SK-N-SH treated with all-trans-retinoic acid at 6 μM for 48 hours (cell line): Measurements from ENCODE around the gene XRCC4.

Experiments
- ATAC-seq: fragments of 200-7000 bp; cut with Tn5 transposase; 3 replicates; pipeline ENCODE4 v1.9.1; 2020; ENCODE audit warnings: mild to moderate bottlenecking, moderate library complexity
- ARNTL ChIP-seq: fragments of 450-650 bp; formaldehyde crosslinking; IDR thresholded peaks from 2 replicates; pipeline ENCODE4 v1.5.0; 2020; ENCODE audit warnings: low read depth, mild to moderate bottlenecking, moderate library complexity, borderline replicate concordance
- CSDC2 ChIP-seq: fragments of 250-450 bp; sonication (Bioruptor Pico); IDR thresholded peaks from 2 replicates; pipeline ENCODE4 v1.5.0; 2020; ENCODE audit warnings: mild to moderate bottlenecking, moderate library complexity
- ESRRG ChIP-seq: fragments of 250-450 bp; sonication (Bioruptor Pico); IDR thresholded peaks from 2 replicates; pipeline ENCODE4 v1.6.1; 2021; ENCODE audit warnings: mild to moderate bottlenecking
- GLIS3 ChIP-seq: fragments of 250-450 bp; sonication (Bioruptor Pico); IDR thresholded peaks from 2 replicates; pipeline ENCODE4 v1.5.0; 2020; ENCODE audit warnings: mild to moderate bottlenecking, moderate library complexity
- ISL1 ChIP-seq: fragments of 250-450 bp; sonication (Bioruptor Pico); IDR thresholded peaks from 2 replicates; pipeline ENCODE4 v2.1.2; 2022; ENCODE audit warnings: mild to moderate bottlenecking, moderate library complexity
- OSR1 ChIP-seq: fragments of 250-450 bp; sonication (Bioruptor Pico); IDR thresholded peaks from 2 replicates; pipeline ENCODE4 v1.8.0; 2022; ENCODE audit warnings: moderate library complexity, mild to moderate bottlenecking, inconsistent platforms
- PATZ1 ChIP-seq: fragments of 250-450 bp; sonication (Bioruptor Pico); IDR thresholded peaks from 2 replicates; pipeline ENCODE4 v1.8.0; 2020; ENCODE audit warnings: mild to moderate bottlenecking, moderate library complexity, borderline replicate concordance
- PPARA ChIP-seq: fragments of 250-450 bp; sonication (Bioruptor Pico); IDR thresholded peaks from 2 replicates; pipeline ENCODE4 v1.5.0; 2020; ENCODE audit warnings: mild to moderate bottlenecking, borderline replicate concordance
- RARB ChIP-seq: fragments of 250-450 bp; sonication (Bioruptor Pico); IDR thresholded peaks from 2 replicates; pipeline ENCODE4 v1.8.0; 2021; ENCODE audit warnings: mild to moderate bottlenecking, moderate library complexity
- SNAI2 ChIP-seq: fragments of 250-450 bp; sonication (Bioruptor Pico); IDR thresholded peaks from 2 replicates; pipeline ENCODE4 v1.5.0; 2020; ENCODE audit warnings: mild to moderate bottlenecking, moderate library complexity
- TCF4 ChIP-seq: fragments of 250-450 bp; sonication (Bioruptor Pico); IDR thresholded peaks from 2 replicates; pipeline ENCODE4 v1.8.0; 2021; ENCODE audit warnings: mild to moderate bottlenecking, moderate library complexity, borderline replicate concordance
- TOX ChIP-seq: fragments of 250-450 bp; sonication (Bioruptor Pico); IDR thresholded peaks from 2 replicates; pipeline ENCODE4 v1.8.0; 2021; ENCODE audit warnings: mild to moderate bottlenecking, moderate library complexity, borderline replicate concordance
- ZC3H10 ChIP-seq: fragments of 250-450 bp; sonication (Bioruptor Pico); IDR thresholded peaks from 2 replicates; pipeline ENCODE4 v1.5.1; 2021; ENCODE audit warnings: mild to moderate bottlenecking, moderate library complexity
- ZFP3 ChIP-seq: fragments of 250-450 bp; sonication (Bioruptor Pico); IDR thresholded peaks from 2 replicates; pipeline ENCODE4 v1.5.0; 2020; ENCODE audit warnings: mild to moderate bottlenecking, moderate library complexity
- ZFP30 ChIP-seq: fragments of 450-650 bp; formaldehyde crosslinking; IDR thresholded peaks from 2 replicates; pipeline ENCODE4 v1.5.0; 2022; ENCODE audit warnings: mild to moderate bottlenecking, moderate library complexity
- ZNF565 ChIP-seq: fragments of 450-650 bp; formaldehyde crosslinking; conservative IDR thresholded peaks from 2 replicates; pipeline ENCODE4 v1.5.0; 2020; ENCODE audit warnings: low read depth, mild to moderate bottlenecking, moderate library complexity
- ZNF70 ChIP-seq: fragments of 450-650 bp; formaldehyde crosslinking; IDR thresholded peaks from 2 replicates; pipeline ENCODE4 v1.5.0; 2020; ENCODE audit warnings: mild to moderate bottlenecking, moderate library complexity
- ZNF8 ChIP-seq: fragments of 450-650 bp; formaldehyde crosslinking; IDR thresholded peaks from 2 replicates; pipeline ENCODE4 v1.5.0; 2020; ENCODE audit warnings: mild to moderate bottlenecking, moderate library complexity
- TF ChIP-seq, protein P1 (sequence below): fragments of 250-450 bp; sonication (Bioruptor Pico); IDR thresholded peaks from 2 replicates; pipeline ENCODE4 v1.5.0; 2020; ENCODE audit warnings: mild to moderate bottlenecking, moderate library complexity
- TF ChIP-seq, protein P2 (sequence below): fragments of 250-450 bp; sonication (Bioruptor Pico); IDR thresholded peaks from 2 replicates; pipeline ENCODE4 v1.5.1; 2020; ENCODE audit warnings: low read depth, mild to moderate bottlenecking, moderate library complexity
- TF ChIP-seq, protein P3 (sequence below): fragments of 250-450 bp; sonication (Bioruptor Pico); IDR thresholded peaks from 2 replicates; pipeline ENCODE4 v1.8.0; 2021; ENCODE audit warnings: low read depth, mild to moderate bottlenecking, moderate library complexity, borderline replicate concordance

XRCC4 gene

GRCh38 chr5:83082750-83083149 lies 5.4 kb downstream of the XRCC4 start:
- no peak for ATAC-seq
- TF ChIP-seq PPARA (CRISPR knock-in tag), result no peak
- no peak for TF ChIP-seq ISL1
- no peak for TF ChIP-seq ZFP3
- no peak for TF ChIP-seq GLIS3 (CRISPR knock-in tag)
- TF ChIP-seq RARB (CRISPR knock-in tag), result no peak
- TF ChIP-seq, protein P1, sequence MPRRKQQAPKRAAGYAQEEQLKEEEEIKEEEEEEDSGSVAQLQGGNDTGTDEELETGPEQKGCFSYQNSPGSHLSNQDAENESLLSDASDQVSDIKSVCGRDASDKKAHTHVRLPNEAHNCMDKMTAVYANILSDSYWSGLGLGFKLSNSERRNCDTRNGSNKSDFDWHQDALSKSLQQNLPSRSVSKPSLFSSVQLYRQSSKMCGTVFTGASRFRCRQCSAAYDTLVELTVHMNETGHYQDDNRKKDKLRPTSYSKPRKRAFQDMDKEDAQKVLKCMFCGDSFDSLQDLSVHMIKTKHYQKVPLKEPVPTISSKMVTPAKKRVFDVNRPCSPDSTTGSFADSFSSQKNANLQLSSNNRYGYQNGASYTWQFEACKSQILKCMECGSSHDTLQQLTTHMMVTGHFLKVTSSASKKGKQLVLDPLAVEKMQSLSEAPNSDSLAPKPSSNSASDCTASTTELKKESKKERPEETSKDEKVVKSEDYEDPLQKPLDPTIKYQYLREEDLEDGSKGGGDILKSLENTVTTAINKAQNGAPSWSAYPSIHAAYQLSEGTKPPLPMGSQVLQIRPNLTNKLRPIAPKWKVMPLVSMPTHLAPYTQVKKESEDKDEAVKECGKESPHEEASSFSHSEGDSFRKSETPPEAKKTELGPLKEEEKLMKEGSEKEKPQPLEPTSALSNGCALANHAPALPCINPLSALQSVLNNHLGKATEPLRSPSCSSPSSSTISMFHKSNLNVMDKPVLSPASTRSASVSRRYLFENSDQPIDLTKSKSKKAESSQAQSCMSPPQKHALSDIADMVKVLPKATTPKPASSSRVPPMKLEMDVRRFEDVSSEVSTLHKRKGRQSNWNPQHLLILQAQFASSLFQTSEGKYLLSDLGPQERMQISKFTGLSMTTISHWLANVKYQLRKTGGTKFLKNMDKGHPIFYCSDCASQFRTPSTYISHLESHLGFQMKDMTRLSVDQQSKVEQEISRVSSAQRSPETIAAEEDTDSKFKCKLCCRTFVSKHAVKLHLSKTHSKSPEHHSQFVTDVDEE (CRISPR knock-in tag), result no peak
- no peak for TF ChIP-seq ZNF565 (CRISPR knock-in tag)
- TF ChIP-seq, protein P2, sequence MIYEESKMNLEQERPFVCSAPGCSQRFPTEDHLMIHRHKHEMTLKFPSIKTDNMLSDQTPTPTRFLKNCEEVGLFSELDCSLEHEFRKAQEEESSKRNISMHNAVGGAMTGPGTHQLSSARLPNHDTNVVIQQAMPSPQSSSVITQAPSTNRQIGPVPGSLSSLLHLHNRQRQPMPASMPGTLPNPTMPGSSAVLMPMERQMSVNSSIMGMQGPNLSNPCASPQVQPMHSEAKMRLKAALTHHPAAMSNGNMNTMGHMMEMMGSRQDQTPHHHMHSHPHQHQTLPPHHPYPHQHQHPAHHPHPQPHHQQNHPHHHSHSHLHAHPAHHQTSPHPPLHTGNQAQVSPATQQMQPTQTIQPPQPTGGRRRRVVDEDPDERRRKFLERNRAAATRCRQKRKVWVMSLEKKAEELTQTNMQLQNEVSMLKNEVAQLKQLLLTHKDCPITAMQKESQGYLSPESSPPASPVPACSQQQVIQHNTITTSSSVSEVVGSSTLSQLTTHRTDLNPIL, result no peak
- no peak for TF ChIP-seq ZNF8 (CRISPR knock-in tag)
- no peak for TF ChIP-seq CSDC2 (CRISPR knock-in tag)
- TF ChIP-seq OSR1 (CRISPR knock-in tag), result no peak
- no peak for TF ChIP-seq SNAI2 (CRISPR knock-in tag)
- TF ChIP-seq, protein P3, sequence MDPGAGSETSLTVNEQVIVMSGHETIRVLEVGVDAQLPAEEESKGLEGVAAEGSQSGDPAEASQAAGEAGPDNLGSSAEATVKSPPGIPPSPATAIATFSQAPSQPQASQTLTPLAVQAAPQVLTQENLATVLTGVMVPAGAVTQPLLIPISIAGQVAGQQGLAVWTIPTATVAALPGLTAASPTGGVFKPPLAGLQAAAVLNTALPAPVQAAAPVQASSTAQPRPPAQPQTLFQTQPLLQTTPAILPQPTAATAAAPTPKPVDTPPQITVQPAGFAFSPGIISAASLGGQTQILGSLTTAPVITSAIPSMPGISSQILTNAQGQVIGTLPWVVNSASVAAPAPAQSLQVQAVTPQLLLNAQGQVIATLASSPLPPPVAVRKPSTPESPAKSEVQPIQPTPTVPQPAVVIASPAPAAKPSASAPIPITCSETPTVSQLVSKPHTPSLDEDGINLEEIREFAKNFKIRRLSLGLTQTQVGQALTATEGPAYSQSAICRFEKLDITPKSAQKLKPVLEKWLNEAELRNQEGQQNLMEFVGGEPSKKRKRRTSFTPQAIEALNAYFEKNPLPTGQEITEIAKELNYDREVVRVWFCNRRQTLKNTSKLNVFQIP (CRISPR knock-in tag), result no peak
- no peak for TF ChIP-seq ARNTL (CRISPR knock-in tag)
- no peak for TF ChIP-seq ZNF70 (CRISPR knock-in tag)
- no peak for TF ChIP-seq ESRRG
- no peak for TF ChIP-seq TOX

GRCh38 chr5:83084336-83084735 lies 7.0 kb downstream of the XRCC4 start:
- no peak for TF ChIP-seq ZC3H10
- no peak for TF ChIP-seq ARNTL (CRISPR knock-in tag)
- no peak for TF ChIP-seq ZFP3
- no peak for TF ChIP-seq PATZ1 (CRISPR knock-in tag)
- TF ChIP-seq, protein P1 (CRISPR knock-in tag), result no peak
- TF ChIP-seq TCF4, result no peak
- no peak for TF ChIP-seq ESRRG
- TF ChIP-seq RARB (CRISPR knock-in tag), result no peak
- TF ChIP-seq ZFP30, result no peak
- TF ChIP-seq, protein P2, result no peak
- ATAC-seq, result no peak
